AG04450 (cell line): Measurements from ENCODE around the gene SDR42E2. TPM values are rescaled to one million over a fixed set of nuclear protein-coding genes. Genes with fewer than 3 reads are reported as not detected.

Source experiments
- CTCF ChIA-PET: fragments of 300-600, 350-600 bp; formaldehyde crosslinking; extraction: SDS; loops from one replicate; lab custom pipeline; 2022; ENCODE audit warnings: antibody characterized with exemption, inconsistent platforms; lab: Charles Lee
- POLR2A ChIA-PET: fragments of 350-600 bp; formaldehyde crosslinking; extraction: SDS; loops from one replicate; lab custom pipeline; 2021; ENCODE audit warnings: antibody characterized with exemption, inconsistent platforms; lab: Yijun Ruan, JAX
- DNase-seq: peaks from one replicate; pipeline ENCODE4 v3.0.0-alpha.2; 2011; ENCODE audit warnings: low read depth, low spot score
- H3K27ac ChIP-seq: one replicate; pipeline ENCODE4 v1.5.1; 2012; ENCODE audit warnings: low read depth, low read length, control low read depth
- H3K27me3 ChIP-seq: one replicate; pipeline ENCODE4 v1.6.0; 2012; ENCODE audit warnings: low read length; ENCODE audit not compliant: control insufficient read depth, insufficient read depth
- H3K4me3 ChIP-seq: 2 replicates; pipeline ENCODE4 v1.5.1; 2011; ENCODE audit warnings: mild to moderate bottlenecking, low read depth, low read length, control low read depth
- H3K9me3 ChIP-seq: 2 replicates; pipeline ENCODE4 v1.5.1; 2012; ENCODE audit warnings: low read length; ENCODE audit not compliant: control insufficient read depth, insufficient read depth
- polyA plus RNA-seq: library from polyadenylated mRNA; depleted of rRNA; stranded (reverse); fragments of >200 nt; gene quantifications from 2 replicates; pipeline ENCODE4 v1.2.3, GENCODE V29; 2011
- TF ChIP-seq, protein P1 (sequence below): IDR thresholded peaks from 2 replicates; pipeline ENCODE4 v1.5.1; 2011; ENCODE audit warnings: low read depth, low read length, control low read depth, inconsistent platforms

SDR42E2 gene
- polyA plus RNA-seq, 1 experiment = not detected

- Histone ChIP-seq H3K4me3 (no peak overlapping the region), H3K27ac (no peak overlapping the region), H3K27me3 (peaks cover 10% of the 10 kb centered on the region), H3K9me3 (no peaks in the 10 kb centered on the region)
- ChIA-PET POLR2A (no interaction called here), CTCF (interaction anchor here (0.9 to 5.2 kb wide), 3 partner anchors 108 to 196 kb away, joined by 3 to 187 read pairs (median 66); partner anchors contain the start of gene PDZD9)
- DNase-seq = no peak
- TF ChIP-seq, protein P1, sequence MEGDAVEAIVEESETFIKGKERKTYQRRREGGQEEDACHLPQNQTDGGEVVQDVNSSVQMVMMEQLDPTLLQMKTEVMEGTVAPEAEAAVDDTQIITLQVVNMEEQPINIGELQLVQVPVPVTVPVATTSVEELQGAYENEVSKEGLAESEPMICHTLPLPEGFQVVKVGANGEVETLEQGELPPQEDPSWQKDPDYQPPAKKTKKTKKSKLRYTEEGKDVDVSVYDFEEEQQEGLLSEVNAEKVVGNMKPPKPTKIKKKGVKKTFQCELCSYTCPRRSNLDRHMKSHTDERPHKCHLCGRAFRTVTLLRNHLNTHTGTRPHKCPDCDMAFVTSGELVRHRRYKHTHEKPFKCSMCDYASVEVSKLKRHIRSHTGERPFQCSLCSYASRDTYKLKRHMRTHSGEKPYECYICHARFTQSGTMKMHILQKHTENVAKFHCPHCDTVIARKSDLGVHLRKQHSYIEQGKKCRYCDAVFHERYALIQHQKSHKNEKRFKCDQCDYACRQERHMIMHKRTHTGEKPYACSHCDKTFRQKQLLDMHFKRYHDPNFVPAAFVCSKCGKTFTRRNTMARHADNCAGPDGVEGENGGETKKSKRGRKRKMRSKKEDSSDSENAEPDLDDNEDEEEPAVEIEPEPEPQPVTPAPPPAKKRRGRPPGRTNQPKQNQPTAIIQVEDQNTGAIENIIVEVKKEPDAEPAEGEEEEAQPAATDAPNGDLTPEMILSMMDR = peak; percentile 12; the same call in 1 of the 2 replicates
Measured at GRCh38 chr16:22186517-22186916, 24.2 kb downstream of the SDR42E2 start.

DNA sequence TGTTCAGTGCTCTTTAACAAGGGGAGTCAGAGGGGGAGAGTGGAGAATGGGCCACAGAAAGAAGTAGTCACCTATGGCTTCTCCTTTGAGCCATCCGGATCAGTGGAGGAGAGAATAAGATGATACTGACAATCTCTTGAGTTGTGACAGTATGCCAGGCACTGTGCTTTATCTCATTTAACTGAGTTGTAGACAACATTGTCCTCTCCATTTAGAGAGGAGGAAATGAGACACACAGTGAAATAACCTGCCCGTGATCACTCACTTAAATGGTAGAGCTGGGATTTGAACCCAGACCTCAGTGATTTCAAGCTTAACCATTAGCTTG is 25.9 kb downstream of the SDR42E2 start:
- no peak overlapping the region for H3K27ac ChIP-seq
- POLR2A ChIA-PET = interaction anchor here (1.0 kb wide), 1 partner anchor 236 kb away, joined by 3 read pairs; no protein-coding TSS in a partner anchor
- no peak overlapping the region for H3K4me3 ChIP-seq
- DNase-seq = no peak
- peaks cover 8% of the 10 kb centered on the region for H3K27me3 ChIP-seq
- TF ChIP-seq, protein P1 = no peak
- CTCF ChIA-PET = interaction anchor here (0.6 to 5.2 kb wide), 42 partner anchors 9 to 542 kb away, joined by 3 to 187 read pairs (median 5); partner anchors contain the start of genes MOSMO, PDZD9 and UQCRC2
- H3K9me3 ChIP-seq = no peaks in the 10 kb centered on the region

- Histone ChIP-seq H3K27ac (no peak overlapping the region), H3K4me3 (no peak overlapping the region), H3K27me3 (peaks cover 5% of the 10 kb centered on the region), H3K9me3 (no peaks in the 10 kb centered on the region)
- peak; percentile 86 for DNase-seq
- CTCF ChIA-PET = interaction anchor here (0.5 to 5.2 kb wide), 46 partner anchors 9 to 543 kb away, joined by 3 to 187 read pairs (median 5); partner anchors contain the start of genes MOSMO, PDZD9 and UQCRC2
- POLR2A ChIA-PET = interaction anchor here (1.0 kb wide), 1 partner anchor 236 kb away, joined by 3 read pairs; no protein-coding TSS in a partner anchor
- TF ChIP-seq, protein P1 = peak; percentile 93
Measured at GRCh38 chr16:22188595-22189442, 26.5 kb downstream of the SDR42E2 start.

GRCh38 chr16:22189473-22190080 is 27.3 kb downstream of the SDR42E2 start:
- no peak overlapping the region for H3K27ac ChIP-seq
- TF ChIP-seq, protein P1 = no peak
- POLR2A ChIA-PET = no interaction called here
- peaks cover 5% of the 10 kb centered on the region for H3K27me3 ChIP-seq
- H3K4me3 ChIP-seq = peak overlapping the region; percentile 64
- DNase-seq = no peak
- CTCF ChIA-PET = interaction anchor here (0.7 to 5.2 kb wide), 24 partner anchors 9 to 543 kb away, joined by 3 to 187 read pairs (median 6); partner anchors contain the start of genes MOSMO, PDZD9 and UQCRC2
- no peaks in the 10 kb centered on the region for H3K9me3 ChIP-seq
